Left lung (tissue), 10 donors: ENCODE measurements around the gene FBXL7. TPM values are rescaled to one million over a fixed set of nuclear protein-coding genes. Genes with fewer than 3 reads are reported as not detected.

Experiments
- ATAC-seq: fragments of 200-7000 bp; cut with Tn5 transposase; one replicate; pipeline ENCODE4 v1.9.1; 2020; ENCODE audit warnings: moderate library complexity
- DNase-seq, 4 donors: peaks; one replicate each; pipeline ENCODE4 v3.0.0-alpha.2; 2013 to 2020
- H3K27ac ChIP-seq, 2 donors: fragments of 200-600 bp; sonication (generic) in 1 of 2; one replicate each; pipeline versions ENCODE4 v1.5.0 to v1.8.0; 2020 to 2021
- H3K27me3 ChIP-seq, 2 donors: fragments of 200-600 bp; sonication (generic) in 1 of 2; one replicate each; pipeline versions ENCODE4 v1.5.0 to v1.8.0; 2020 to 2021
- H3K36me3 ChIP-seq, 2 donors: fragments of 200-600 bp; sonication (generic) in 1 of 2; one replicate each; pipeline versions ENCODE4 v1.5.0 to v1.8.0; 2020 to 2021
- H3K4me1 ChIP-seq, 2 donors: fragments of 200-600 bp; one replicate each; pipeline ENCODE4 v1.8.0; 2021
- H3K4me3 ChIP-seq, 2 donors: fragments of 200-600 bp; sonication (generic) in 1 of 2; one replicate each; pipeline versions ENCODE4 v1.5.0 to v1.8.0; 2020 to 2021; ENCODE audit warnings: mild to moderate bottlenecking in 1 of 2
- H3K9me3 ChIP-seq, 2 donors: fragments of 200-600 bp; sonication (generic) in 1 of 2; one replicate each; pipeline versions ENCODE4 v1.5.0 to v1.8.0; 2020 to 2021
- intact Hi-C, 2 donors: fragments of 100-400 bp; cut with DNase I; formaldehyde crosslinking; loops; one replicate each; pipeline versions ENCODE4 v1.11.2 to v1.14.2; 2022
- polyA plus RNA-seq, 6 donors: library from polyadenylated mRNA; unstranded; fragments of 120-200 nt; gene quantifications; one replicate each; pipeline ENCODE4 v1.2.1, GENCODE V29; 2013; ENCODE audit not compliant: insufficient read length in 6 of 6
- total RNA-seq, 2 donors: library from RNA; stranded (reverse); fragmentation: NEBNext Ultra II Directional; extraction: Animal tissue kit (Norgen Biotek cat#: 25700); gene quantifications; one replicate each; pipeline ENCODE4 v1.2.1, GENCODE V29; 2021
- TF ChIP-seq, protein P1 (sequence below), 2 donors: fragments of 200-600 bp; sonication (generic) in 1 of 2; IDR thresholded peaks; one replicate each; pipeline versions ENCODE4 v1.5.0 to v1.8.0; 2021; ENCODE audit warnings: antibody characterized with exemption in 2 of 2
- donor health status: DM: no; HTN: yes; CAD: no.
- donor health status: DM: no; HTN: no; CAD: no.

Gene FBXL7
- total and polyA plus RNA-seq, 8 donors: 12.0 to 32.4 (median 28.1) TPM

DNA sequence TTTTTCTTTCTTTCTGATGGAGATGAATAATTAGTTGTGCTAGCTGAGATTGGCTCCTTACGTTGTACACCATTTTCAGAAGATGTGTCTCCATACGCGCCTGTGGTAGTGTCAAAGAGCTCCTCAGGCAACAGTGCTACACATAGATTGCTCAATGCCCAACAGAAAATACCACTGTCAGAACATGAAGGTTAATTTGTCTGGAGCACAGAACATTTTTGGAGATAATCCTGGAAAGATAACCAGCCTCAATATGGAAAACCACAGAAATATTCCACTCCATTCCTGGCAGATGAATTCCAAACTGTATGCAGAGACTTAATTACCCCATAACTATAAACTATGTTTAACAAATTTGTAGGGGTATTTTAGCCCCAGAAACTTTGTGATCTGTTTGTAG, 446.0 kb downstream of the FBXL7 start:
- no peaks in the 10 kb centered on the region for H3K27me3 ChIP-seq
- H3K27ac ChIP-seq: no peak overlapping the region
- H3K4me3 ChIP-seq: no peak overlapping the region
- DNase-seq: no peak
- H3K9me3 ChIP-seq: peaks cover 0 to 5% of the 10 kb centered on the region in 2 donors
- intact Hi-C loops: no loop called here
- no peaks in the 10 kb centered on the region for H3K4me1 ChIP-seq
- no peak for ATAC-seq
- TF ChIP-seq, protein P1, sequence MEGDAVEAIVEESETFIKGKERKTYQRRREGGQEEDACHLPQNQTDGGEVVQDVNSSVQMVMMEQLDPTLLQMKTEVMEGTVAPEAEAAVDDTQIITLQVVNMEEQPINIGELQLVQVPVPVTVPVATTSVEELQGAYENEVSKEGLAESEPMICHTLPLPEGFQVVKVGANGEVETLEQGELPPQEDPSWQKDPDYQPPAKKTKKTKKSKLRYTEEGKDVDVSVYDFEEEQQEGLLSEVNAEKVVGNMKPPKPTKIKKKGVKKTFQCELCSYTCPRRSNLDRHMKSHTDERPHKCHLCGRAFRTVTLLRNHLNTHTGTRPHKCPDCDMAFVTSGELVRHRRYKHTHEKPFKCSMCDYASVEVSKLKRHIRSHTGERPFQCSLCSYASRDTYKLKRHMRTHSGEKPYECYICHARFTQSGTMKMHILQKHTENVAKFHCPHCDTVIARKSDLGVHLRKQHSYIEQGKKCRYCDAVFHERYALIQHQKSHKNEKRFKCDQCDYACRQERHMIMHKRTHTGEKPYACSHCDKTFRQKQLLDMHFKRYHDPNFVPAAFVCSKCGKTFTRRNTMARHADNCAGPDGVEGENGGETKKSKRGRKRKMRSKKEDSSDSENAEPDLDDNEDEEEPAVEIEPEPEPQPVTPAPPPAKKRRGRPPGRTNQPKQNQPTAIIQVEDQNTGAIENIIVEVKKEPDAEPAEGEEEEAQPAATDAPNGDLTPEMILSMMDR (IDR thresholded peaks at IDR 0.05): no peak
- H3K36me3 ChIP-seq: no peaks in the 10 kb centered on the region

DNA sequence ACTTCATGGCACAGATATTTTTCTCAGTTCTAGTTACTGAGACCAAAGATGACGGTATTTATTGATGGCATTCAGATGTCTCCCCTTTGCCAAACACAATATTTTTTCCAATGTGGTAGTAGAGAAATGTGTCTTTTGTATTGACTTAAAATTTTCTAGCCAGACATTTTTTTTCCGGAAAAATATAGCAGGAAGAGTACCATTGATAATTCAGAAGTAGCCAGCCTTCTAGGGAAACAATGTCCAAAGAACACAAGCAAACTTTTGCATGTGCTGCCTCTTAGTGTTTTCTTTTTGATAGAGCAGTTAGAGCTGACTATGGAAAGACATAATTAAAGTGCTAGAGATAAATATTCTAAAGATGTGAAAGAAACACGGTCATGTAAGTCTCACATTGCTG, 448.2 kb downstream of the FBXL7 start:
- no peaks in the 10 kb centered on the region for H3K27me3 ChIP-seq
- TF ChIP-seq, protein P1 (IDR thresholded peaks at IDR 0.05): no peak
- intact Hi-C loops: no loop called here
- ATAC-seq: no peak
- no peaks in the 10 kb centered on the region for H3K4me1 ChIP-seq
- no peaks in the 10 kb centered on the region for H3K9me3 ChIP-seq
- no peak overlapping the region for H3K4me3 ChIP-seq
- peak in 1 of 4 donors; percentile 28 for DNase-seq
- no peaks in the 10 kb centered on the region for H3K36me3 ChIP-seq
- H3K27ac ChIP-seq: no peak overlapping the region

DNA sequence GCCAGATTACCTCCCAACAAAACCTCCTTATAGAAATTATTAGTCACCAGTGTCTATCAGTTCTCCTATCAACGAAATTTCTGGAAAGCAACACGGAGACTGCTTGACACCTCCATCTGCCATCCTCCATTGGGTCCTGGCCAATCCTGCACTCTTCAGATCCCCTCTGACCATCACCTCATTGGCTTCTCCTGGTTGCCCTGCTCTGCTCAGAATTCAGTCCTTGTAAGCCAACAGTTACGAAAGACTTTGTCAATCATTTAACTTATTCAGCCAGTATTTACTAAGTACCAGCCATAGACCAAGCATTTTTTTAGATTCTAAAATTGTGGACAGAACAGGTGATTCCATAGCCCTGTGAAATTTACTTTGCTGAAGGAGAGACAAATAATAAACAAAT, 451.1 kb downstream of the FBXL7 start:
- intact Hi-C loops: no loop called here
- no peaks in the 10 kb centered on the region for H3K27me3 ChIP-seq
- TF ChIP-seq, protein P1 (IDR thresholded peaks at IDR 0.05): no peak
- no peaks in the 10 kb centered on the region for H3K36me3 ChIP-seq
- no peaks in the 10 kb centered on the region for H3K4me1 ChIP-seq
- H3K27ac ChIP-seq: no peak overlapping the region
- no peak overlapping the region for H3K4me3 ChIP-seq
- H3K9me3 ChIP-seq: no peaks in the 10 kb centered on the region
- ATAC-seq: no peak
- DNase-seq: no peak

DNA sequence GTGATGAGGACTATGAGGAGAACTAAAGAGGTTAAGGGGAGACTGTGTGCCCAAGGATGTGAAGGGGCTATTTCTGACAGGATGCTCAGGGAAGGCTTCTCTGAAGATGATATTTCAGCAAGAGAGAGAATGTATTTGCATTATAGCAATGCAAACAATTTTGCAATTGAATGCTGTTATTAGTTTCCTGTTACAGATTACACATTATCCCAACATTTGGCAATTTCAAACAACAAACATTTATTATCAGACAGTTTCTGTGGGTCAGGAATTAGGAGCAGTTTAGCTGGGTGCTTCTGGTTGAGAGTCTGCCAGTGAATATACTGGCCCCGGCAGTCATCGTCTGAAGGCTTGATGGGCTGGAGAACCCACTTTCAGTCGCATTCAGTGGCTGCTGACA, 451.6 kb downstream of the FBXL7 start:
- intact Hi-C loops: no loop called here
- no peak overlapping the region for H3K27ac ChIP-seq
- no peak overlapping the region for H3K4me3 ChIP-seq
- ATAC-seq (no peak), DNase-seq (no peak)
- TF ChIP-seq, protein P1 (IDR thresholded peaks at IDR 0.05): no peak
- no peaks in the 10 kb centered on the region for H3K36me3 ChIP-seq
- H3K27me3 ChIP-seq: no peaks in the 10 kb centered on the region
- no peaks in the 10 kb centered on the region for H3K9me3 ChIP-seq
- no peaks in the 10 kb centered on the region for H3K4me1 ChIP-seq

DNA sequence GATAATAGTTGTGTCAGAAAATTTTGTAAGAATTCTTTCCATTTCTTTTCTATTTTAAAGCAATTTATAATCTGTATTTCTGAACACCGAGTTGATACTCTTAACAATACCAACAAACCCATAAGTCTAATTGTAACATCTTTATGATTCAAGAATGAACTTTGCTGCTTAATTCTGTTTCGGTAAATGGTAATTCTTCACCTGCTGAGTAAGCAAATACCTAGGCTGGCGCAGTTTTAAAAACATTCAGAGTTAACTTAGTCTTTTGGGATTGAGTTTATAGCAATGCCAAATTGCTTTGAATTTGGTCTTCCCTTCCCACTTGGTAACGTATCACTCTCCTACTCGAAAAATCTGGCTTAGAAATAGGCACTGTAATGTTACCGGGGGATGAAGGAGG, 456.6 kb downstream of the FBXL7 start:
- ATAC-seq (no peak), DNase-seq (no peak)
- Histone ChIP-seq H3K27me3 (no peaks in the 10 kb centered on the region), H3K36me3 (no peaks in the 10 kb centered on the region), H3K9me3 (peaks cover 0 to 2% of the 10 kb centered on the region in 2 donors), H3K27ac (no peak overlapping the region), H3K4me3 (no peak overlapping the region), H3K4me1 (no peaks in the 10 kb centered on the region)
- TF ChIP-seq, protein P1 (IDR thresholded peaks at IDR 0.05): no peak
- intact Hi-C loops: no loop called here
